NCI-H82 treated with DMSO at 0.1 percent for 48 hours (cell line): ENCODE data around the gene CEP170.
A peak's percentile ranks its signal among the peaks of the same experiment; 100 is the strongest.
"Not testable (repeated sequence)": the region's sequence is repeated elsewhere in the genome, so short reads cannot be mapped to it uniquely, and the experiment has no call there.

Source experiments
- DNase-seq: peaks from one replicate; lab custom pipeline; 2025; ENCODE audit not compliant: unreplicated experiment; lab: John Stamatoyannopoulos, UW

Gene CEP170

DNA sequence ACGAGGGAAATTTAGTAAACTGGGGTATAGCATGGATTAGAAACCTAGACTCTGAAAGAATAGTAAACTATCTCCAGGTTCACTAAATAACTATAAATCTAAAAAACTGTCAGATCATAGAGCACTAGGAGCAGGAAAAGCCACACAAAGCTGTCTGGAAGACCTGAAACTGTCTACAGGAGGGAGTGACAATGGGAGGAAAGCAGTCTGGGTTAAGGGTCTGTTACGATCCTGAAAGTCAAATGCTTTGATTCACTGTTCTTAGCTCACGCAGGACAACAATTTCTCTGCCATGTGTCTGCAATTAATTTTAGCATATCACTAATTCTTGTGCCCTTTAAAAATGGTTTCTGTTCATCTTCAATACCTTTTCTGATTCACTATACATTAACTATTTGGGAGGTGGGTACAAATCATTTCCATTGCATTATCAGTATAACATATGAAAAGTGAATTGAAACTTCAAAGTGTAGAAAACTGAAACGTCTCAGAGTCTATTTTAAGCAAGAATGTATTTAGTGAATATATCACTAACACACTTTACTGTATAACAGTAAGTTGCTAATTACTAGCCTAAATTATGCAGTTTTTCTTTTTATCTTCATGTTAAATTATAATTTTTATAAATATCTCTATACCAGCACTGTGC is 18.4 kb downstream of the CEP170 start:
- no peak for DNase-seq

DNA sequence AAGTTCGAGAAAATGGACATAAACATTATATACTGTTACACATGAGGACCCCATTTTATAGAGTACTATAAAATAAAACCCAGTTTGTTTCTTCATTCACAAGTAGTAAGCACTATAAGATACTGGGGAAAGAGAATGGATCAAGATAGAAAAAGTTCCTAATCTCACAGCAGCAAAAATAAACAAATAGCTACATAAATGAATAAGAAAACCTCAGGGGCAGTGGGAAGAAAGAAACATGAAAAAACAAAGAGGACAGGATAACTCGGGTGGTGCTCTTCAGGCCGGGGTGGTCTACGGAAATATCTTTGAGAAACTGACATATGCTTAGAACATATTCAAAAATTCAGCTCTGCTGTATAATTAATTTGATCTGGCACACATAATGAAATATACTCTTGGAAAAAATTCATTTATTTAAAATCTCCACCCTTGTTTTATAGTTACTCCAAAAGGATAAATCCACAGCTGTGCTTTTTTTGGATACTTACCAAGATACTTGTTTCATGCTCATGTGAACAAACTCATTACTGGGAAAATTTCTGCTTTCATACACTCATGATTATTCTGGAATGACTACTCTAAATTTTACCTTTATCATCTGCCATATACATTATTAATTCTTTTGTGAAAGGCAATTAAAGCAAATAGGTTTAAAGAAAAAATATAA is 20.0 kb downstream of the CEP170 start:
- DNase-seq: no peak

DNA sequence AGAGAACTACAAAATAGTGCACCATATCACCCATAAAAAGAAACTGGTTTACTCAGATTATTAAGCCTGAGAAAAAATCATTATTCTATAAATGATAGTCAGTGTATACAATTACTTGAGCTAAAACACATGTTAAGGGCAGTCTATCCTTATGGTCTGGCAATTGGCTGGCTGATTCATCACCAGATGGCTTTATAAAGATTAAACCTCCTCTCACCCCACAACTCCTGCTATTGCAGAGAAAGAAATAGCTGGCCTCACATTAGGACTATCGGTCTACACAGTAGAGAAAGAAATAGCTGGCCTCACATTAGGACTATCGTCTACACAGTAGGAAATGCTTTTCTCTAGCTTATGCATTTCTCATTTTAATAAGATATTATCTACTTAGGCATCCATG is 21.2 kb downstream of the CEP170 start:
- DNase-seq: no peak

DNA sequence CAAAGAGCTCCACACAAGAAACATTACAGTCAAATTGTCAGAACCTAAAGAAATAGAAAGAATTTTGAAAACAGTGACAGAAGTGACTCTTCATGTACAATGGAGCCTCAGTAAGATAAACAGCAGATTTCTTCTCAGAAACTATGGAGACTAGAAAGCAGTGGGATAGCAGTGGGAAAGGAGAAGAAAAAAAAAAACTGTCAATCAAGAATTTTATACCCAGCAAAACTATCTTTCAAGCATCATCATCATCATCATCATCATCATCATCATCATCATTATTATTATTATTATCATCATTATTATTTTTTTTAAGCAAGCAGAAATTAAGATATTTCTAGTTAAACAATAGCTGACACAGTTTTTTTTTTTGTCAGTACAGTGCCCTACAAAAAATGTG is 24.2 kb downstream of the CEP170 start:
- DNase-seq: peak; percentile 7

DNA sequence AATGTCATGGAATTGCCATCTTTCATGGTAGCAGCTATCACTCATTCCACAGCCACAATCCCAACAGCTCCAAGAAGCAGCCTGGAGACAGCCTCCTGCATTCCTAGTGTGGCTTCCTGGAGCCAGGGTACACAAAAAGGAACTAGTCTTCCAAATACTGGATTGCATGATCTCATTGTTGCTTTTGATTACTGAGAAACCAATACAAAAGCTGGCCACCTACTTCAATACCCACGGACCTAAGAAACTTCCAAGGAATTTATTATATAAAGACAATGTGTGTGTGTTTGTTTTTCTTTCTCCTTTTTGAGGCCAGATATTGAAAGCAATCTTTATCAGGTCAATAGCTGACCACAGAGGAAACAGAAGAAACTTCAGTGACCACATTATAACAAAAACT is 25.6 kb downstream of the CEP170 start:
- DNase-seq: no peak

DNA sequence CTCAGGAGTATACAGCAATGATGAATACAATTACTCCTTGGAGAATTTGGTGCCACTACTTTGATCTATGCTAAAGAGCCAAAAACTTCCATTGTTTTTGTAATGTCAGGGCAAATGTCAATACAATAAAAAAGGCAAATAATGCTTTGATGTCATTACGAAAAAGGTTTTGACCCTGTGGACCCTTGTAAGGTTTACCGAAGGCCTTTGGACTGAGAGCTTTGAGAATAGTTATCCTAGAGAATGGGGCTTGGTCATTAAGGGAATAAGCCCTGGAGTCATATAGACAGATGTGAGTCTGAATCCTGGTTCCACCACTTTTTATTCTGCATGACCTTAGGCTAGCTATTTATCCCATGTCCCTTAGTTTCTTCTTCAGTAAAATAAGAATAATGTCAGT is 27.5 kb downstream of the CEP170 start:
- DNase-seq: no peak

DNA sequence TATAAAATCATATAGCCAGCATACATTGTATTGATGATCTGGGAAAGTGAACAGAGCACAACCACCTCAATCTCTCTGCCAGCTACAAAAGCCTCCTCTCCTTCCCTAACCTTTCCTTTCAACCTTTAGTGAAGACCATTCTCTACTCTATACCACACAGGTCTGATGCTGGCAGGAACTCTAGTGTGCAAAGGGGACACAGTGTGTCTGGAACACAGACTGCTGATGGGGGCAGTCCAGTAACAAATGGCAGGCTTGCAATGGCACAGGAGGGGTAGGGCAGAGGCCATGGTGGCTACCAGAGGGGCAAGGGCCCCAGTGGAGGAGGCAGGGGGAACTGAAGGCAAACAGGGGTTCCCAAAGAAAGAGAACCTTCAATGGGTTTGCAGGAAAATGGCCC is 37.0 kb downstream of the CEP170 start:
- no peak for DNase-seq

DNA sequence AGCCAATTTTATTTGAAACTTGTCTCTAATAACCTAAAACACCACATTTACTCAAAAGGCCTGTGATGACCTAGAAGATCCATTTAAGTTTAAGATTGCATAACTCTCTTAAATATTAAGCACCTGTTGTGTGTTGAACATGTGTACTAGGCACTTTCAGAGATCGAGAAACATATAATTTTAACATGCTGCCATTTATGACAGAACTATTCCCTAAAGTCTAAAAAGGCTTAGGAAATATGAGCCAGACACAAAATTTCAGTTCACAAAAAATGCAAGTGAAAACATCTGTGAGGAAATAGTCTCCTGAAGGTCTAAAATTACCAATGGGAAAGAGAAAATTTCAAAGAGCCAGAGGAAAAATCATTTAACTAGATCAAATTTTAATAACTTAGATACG is 37.7 kb downstream of the CEP170 start:
- DNase-seq: no peak

DNA sequence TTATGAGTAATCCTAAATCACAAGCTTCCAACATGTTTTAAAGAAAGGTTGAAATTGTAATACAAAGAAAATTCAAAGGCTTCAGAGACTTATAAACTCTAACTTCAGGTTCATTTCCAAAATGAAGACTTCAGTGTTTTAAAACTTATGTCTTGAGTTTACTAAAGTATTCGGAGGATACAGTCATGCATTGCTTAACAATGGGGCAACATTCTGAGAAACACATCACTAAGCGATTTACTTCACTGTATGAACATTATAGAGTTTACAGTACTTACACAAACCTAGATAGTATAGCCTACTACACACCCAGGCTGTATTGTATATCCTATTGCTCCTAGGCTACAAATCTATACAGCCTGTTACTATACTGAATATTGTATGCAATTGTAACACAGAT is 38.3 kb downstream of the CEP170 start:
- DNase-seq: no peak

DNA sequence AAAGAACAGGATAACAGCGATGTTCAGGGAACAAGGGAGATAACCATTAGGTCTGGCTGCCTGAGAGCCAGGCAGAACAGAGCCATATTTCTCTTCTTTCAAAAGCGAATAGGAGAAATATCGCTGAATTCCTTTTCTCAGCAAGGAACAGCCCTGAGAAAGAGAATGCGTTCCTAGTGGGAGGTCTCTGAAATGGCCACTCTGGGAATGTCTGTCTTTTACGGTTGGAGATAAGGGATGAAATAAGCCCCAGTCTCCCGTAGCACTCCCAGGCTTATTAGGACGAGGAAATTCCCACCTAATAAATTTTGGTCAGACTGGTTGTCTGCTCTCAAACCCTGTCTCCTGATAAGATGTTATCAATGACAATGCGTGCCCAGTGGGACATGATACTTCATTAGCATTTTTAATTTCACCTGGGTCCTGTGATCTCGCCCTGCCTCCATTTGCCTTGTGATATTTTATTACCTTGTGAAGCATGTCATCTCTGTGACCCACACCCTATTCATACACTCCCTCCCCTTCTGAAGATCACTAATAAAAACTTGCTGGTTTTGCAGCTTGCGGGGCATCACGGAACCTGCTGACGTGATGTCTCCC is 39.7 kb downstream of the CEP170 start:
- DNase-seq: not testable (repeated sequence)

DNA sequence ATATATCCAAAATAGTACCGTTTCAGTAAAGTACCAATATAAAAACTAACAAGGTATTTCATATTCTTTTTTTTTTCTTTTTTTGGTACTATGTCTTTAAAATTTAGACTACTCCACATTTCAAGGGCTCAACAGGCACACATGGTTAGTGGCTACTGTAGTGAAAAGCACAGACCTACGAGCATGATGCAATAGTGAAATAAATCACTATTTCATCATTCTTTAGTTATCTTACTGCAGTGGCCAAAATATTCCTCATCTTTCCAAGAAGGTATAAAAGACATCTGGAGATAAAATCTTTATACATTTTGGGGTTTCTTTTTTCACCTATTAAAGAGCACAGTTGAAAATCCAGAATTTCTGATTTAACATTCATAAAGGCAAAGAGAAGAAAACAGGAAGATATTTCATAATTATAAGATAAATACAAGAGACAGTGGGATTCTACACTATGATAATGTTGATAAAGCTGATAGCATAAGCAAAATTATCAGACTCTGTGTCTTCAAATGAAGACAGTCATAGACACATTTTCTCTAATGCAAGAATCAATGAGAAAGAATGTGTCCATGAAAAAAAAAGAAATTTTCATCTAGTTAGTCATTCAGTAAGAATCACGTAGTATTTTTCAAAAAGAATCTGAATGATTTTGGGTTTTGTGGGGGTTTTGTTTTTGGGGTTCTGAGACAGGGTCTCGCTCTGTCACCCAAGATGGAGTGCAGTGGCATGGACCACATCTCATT is 41.9 kb downstream of the CEP170 start:
- DNase-seq: no peak

DNA sequence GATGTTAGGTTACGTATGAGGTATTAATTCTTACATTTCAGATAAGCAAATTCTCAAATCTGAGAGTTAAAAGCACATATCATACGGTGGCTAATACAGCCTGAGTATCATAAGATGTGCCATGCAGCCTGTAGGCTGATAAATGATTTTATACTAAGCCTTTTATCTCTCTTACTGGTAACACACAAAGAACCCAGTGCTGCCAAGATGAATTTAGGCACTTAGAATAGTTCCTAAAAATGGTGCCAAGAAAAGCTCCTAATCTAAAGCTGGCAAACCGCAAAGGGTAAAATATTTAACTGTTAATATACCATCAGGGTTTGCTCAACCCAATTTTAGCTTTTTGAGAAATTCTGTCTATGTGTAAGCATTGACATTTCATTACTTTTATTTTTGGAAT is 43.1 kb downstream of the CEP170 start:
- not testable (repeated sequence) for DNase-seq

DNA sequence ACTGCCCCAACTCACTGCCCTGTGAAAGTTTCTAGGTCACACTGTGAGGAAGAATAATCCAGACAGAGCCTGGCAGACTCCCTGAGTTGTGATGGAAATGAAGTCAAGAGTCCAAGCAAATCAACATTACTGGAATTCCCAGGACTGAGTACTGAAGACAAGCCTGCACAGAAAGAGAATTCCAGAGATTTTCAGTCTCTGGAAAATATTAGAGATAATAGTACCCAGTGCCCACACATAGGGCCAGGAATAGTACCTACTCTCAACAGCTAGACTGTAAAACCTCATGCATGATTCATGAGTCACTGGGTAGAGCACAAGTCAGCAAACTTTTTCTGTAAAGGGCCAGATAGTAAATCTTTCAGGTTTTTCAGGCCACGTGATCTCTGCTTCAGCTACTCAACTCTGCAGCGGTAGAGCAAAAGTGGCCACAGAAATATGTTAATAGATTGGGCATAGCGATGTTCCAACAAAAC is 50.0 kb downstream of the CEP170 start:
- DNase-seq: not testable (repeated sequence)

DNA sequence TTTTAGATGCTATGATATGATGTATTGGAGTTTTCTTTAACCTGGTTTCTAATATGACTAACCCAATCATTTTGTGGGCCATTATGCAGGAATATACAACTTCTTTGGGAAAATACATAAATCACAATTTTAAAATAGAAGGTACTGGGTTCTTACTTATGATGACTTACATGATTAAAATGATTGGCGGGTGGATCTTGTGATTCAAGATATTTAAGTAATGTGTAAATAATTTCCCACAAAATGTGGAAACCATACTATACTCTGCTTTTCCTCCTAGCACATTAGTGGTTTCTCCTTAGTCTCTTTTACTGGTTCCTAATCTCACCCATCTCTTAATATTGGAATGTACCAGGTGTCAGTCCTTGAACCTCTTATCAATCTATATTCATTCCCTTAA is 50.7 kb downstream of the CEP170 start:
- not testable (repeated sequence) for DNase-seq

DNA sequence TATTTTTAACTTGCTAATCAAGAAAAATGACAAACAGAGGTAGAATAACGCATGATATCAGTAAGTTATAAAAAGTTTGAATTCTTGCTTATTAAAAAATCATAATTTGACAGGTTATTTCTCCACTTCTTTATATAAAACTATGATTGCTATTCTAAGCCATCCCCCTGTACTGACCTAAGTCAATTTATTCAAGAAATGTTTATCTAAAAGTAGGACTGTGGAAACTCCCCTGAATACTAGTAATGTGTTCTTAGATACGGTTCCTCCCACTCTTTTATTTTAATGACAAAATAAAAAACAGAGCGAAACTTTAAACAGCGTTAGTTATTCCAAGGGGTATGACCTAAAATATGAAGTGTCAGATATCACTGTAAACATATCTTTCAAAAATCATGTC is 51.9 kb downstream of the CEP170 start:
- not testable (repeated sequence) for DNase-seq

DNA sequence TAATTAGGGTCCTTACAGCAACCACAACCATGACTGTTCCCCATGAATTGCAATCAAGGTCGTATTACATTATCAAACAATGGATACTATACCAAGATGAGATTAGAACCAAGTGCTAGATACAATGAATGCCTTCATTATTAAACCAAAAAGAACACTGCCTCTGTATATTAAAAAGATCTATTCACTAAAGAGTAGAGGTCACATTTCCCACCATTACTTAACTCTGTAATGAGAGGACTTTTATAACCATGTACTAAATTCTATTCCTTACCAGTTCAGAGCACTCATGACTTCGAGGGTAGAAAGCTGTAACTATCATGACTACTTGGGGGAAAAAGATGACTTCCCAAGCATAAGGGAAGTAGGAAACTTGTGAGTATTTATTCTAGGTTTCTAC is 53.8 kb downstream of the CEP170 start:
- DNase-seq: not testable (repeated sequence)

DNA sequence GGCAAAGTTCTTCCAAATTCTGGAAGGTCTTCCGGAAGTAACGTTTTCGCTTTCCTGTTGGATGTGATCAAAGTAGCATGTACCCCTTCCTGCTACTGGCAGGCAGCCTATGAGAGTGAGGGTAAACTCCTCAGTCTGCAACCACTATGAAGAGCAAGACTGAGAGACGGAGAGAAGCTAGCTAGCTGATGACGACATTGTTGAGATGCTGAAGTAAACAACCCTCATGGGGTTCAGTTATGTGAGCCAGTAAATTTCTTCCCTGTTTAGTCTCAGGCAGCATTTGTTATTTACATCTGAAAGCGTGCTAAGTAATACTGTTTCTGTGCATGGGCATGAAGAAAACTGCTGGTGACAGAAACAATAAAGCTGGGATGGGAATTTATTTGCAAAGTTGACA is 57.6 kb downstream of the CEP170 start:
- DNase-seq: not testable (repeated sequence)

DNA sequence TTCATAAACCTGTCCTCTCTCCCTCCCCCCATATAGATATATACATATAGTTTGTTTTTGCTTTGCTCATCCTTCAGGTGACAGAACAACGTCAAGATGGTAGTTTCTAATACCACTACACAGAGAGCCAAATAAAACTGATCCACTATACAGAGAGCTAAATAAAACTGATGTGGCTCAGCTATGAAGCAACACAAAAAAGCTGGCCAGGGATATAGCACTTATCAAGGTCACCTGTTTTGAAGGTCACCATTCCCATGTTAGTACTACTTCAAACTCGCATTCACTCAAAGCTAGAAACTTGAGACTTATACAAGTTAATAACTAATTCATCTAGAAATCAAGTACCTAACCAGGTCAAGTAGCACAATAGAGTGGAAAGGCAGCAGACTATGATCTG is 61.8 kb downstream of the CEP170 start:
- DNase-seq: not testable (repeated sequence)

DNA sequence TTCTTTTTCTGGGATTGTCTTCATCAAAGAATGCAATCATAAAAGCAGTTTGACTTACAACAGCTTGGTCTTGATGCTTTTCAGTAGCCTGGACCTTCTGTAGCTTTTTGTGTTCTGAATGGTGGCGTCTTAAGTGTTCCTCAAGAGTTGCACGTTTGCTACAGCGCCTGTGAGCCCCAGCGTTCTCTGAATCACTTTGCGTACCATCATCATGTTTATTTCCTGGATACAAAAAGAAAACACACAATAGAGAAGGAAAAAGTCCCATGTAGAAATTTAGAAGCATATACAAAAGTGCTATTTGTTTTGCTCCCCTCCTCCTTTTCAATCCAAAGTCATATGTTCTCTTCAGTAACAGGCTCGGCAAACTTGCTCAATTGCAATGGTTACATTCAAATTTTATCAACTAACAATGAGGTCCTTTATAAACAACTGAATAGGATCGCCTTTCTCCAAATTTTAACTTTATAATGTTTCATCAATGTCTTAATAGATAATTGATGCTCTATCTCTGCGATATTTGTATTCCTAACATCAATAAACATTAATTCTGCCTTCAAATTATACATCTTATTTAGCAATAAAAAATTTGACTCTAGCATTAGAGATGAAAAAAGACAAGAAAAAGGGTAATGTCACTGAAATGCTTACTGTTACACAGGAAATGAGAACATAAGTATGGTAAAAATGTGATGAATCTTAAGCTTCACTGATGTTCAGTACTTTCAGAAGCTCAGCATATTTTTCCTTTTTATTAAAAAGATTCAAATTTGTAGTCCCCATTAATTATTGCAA is 68.7 kb downstream of the CEP170 start:
- DNase-seq: not testable (repeated sequence)

DNA sequence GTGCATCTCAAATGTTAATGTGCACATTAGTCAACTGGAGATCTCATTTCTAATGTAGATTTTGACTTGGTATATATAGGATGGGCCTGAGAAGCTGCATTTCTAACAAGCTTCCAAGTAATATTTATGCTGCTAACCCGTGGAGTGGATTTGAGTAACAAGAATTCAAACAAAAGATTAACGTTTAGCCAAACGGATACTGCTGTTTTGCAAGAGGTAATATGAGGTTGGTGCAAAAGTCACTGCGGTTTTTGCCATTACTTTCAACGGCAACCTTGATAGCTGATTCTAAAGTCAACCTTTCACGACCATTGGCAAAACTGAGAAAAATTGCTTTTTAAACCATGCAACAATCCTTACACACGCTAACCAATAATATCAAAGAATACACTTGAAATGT is 70.3 kb downstream of the CEP170 start:
- not testable (repeated sequence) for DNase-seq

DNA sequence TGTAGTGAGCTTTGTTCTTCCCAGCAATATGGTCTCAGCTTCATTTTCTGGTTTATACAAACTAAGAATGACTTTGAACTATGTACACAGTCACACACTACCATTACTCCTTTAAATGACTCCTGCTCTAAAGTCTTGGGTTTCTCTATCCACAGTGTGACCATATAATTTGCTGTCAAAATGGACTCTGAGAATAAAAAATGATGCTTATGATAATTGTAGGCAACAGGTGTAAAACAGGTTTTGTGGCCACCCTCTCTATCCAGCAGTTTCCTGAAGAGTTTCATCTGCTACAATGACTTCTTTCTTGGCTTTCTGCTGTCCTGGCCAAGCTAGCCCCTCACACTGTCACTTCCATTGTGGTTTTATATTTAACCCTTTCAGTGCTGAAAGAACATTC is 71.4 kb downstream of the CEP170 start:
- DNase-seq: not testable (repeated sequence)
